Measurements from ENCODE around the gene PYCARD.

DNA sequence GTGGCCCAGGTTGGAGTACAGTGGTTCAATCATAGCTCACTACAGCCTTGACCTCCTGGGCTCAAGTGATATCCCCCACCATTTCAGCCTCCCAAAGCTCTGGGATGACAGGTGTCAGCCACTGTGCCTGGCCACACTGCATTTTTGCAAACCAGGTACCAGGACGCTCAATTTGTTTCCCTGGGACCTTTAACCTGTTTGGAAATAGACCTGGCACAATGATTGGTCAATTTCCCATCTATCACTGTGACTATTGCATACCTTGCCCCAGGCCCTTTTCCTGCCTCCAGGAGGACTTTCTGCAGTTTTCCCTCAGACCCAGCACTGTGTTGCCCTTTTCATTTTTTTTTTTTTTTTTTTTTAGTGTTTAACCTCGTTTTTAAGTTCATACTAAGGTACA, 33.7 kb downstream of the PYCARD start:
- TF ChIP-seq, protein P1, sequence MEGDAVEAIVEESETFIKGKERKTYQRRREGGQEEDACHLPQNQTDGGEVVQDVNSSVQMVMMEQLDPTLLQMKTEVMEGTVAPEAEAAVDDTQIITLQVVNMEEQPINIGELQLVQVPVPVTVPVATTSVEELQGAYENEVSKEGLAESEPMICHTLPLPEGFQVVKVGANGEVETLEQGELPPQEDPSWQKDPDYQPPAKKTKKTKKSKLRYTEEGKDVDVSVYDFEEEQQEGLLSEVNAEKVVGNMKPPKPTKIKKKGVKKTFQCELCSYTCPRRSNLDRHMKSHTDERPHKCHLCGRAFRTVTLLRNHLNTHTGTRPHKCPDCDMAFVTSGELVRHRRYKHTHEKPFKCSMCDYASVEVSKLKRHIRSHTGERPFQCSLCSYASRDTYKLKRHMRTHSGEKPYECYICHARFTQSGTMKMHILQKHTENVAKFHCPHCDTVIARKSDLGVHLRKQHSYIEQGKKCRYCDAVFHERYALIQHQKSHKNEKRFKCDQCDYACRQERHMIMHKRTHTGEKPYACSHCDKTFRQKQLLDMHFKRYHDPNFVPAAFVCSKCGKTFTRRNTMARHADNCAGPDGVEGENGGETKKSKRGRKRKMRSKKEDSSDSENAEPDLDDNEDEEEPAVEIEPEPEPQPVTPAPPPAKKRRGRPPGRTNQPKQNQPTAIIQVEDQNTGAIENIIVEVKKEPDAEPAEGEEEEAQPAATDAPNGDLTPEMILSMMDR (IDR thresholded peaks at IDR 0.05): no peak
- TF ChIP-seq POLR2AphosphoS5 (IDR thresholded peaks at IDR 0.05) (no peak), EP300 (IDR thresholded peaks at IDR 0.05) (no peak), POLR2A (IDR thresholded peaks at IDR 0.05) (no peak)
